SK-MEL-5 (cell line): ENCODE measurements around the gene BCAR3. TPM values are rescaled to one million over a fixed set of nuclear protein-coding genes. Genes with fewer than 3 reads are reported as not detected.

Experiments used
- DNase-seq: peaks from one replicate; pipeline ENCODE4 v3.0.0-alpha.2; 2016; ENCODE audit warnings: low read depth, low spot score
- in situ Hi-C: cut with HindIII; loops from 2 replicates; pipeline ENCODE4 v1.10.0; 2016; ENCODE audit warnings: low sequenced_read_pairs, high pct_unique_total_duplicates, low pct_unique_long_range_greater_than_20kb
- total RNA-seq: library from RNA; depleted of rRNA; stranded (reverse); fragments of >200 nt; shearing (Covaris generic); gene quantifications from 2 replicates; pipeline ENCODE4 v1.2.3, GENCODE V29; 2014

BCAR3 gene
- total RNA-seq, 1 experiment from 2014 or later = 34.5 TPM

- in situ Hi-C loops = no loop called here
- no peak for DNase-seq
These were observed 65.2 kb downstream of the BCAR3 start for GRCh38 chr1:93616221-93616995.

DNA sequence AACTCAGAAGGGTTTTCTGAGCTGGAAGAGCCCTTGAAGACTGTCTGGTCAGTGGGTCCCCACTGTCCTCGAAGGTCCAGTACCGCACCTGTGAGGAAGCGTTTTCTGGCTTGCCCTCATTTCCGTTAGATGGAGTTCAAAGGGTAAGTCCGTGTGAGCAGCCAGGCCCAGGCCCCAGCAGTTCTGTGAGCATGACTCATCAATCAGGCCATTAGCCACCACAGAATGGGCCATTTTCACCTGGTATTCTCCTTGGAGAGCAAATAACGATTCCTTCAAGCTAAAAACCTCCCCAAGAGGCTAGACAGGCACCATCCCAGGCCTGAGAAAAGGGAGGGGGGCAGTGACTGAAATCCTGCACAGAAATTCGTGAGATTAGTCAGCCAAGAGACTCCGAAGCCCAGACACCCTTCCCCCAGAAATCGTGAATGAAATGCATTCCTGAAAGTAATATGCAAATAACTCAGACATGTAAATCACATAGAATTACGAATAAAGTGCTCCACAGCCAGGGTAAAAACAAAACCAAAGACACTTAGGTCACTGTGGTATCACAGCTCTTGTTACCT is 66.0 kb downstream of the BCAR3 start:
- in situ Hi-C loops = no loop called here
- DNase-seq = no peak

DNA sequence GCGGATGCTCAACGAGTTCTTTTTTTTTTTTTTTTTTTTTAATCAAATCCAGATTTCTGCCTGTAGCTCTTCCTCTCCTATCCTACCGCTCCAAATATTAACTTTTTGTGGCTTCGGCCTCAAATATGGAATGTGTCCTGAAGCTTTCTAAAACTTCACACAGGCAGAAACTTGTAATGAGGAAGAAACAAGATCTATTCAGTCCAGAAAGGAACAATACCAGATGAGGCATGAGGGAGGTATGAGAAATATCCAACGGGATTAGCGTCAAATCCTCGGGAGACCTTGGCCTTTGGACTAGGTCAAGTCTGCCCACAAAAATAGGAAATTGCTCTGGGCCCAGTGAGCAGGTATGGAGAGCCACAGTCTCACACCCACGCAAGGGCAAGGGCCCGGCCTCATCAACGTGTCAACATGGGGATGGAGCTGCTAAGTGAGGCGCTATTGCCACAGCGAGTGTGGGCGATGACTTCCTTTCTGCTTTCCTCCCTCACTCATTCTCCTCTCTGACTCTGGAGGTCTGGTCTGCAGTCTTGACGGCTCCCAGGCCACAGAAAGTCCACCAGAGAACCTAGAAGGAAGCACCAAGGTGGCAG is 66.6 kb downstream of the BCAR3 start:
- DNase-seq = no peak
- in situ Hi-C loops = no loop called here

DNA sequence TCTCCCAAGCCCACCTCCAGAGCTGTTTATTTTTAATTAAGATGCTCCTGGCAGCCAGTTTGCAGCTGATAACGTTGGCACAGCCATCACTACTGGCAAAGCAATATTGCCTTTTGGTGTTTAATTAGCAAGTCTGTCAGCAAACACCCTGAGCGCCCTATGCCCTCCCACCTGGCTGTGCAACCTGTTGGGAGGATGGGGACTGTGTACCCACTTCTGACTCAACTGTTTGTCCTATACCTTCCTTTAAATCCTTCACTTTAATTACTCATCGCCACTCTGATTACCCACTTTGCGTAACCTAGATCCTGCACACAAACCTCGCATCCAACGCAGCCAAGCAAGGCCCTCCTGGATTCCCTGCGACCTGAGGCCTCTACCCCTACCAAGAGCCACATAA is 67.1 kb downstream of the BCAR3 start:
- no peak for DNase-seq
- in situ Hi-C loops = no loop called here

- in situ Hi-C loops = no loop called here
- DNase-seq = no peak
These were observed 67.7 kb downstream of the BCAR3 start for GRCh38 chr1:93613898-93614297.

GRCh38 chr1:93612510-93612909 is 69.1 kb downstream of the BCAR3 start:
- no peak for DNase-seq
- in situ Hi-C loops = no loop called here

- DNase-seq = no peak
- in situ Hi-C loops = no loop called here
These were observed 70.0 kb downstream of the BCAR3 start for GRCh38 chr1:93611668-93612067.

DNA sequence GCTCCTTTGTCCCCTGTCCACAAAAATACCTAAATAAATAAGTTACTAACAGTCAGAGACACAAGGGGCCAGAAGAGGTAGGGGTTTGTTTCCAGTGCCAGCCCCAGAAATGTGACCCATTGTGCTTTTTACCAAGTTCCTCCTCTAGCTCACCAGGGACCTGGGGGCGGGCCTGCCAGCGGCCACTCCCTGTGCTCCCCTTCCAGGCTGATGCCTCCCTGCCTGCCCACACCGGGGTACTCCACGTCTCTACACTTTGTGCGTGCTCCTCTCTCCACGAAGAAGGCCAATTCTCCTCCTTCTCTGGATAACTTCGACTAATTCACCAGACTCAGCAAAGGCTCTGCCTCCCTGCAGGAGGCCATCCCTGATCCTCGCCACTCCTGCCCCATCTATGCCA is 72.1 kb downstream of the BCAR3 start:
- DNase-seq = no peak
- in situ Hi-C loops = no loop called here

DNA sequence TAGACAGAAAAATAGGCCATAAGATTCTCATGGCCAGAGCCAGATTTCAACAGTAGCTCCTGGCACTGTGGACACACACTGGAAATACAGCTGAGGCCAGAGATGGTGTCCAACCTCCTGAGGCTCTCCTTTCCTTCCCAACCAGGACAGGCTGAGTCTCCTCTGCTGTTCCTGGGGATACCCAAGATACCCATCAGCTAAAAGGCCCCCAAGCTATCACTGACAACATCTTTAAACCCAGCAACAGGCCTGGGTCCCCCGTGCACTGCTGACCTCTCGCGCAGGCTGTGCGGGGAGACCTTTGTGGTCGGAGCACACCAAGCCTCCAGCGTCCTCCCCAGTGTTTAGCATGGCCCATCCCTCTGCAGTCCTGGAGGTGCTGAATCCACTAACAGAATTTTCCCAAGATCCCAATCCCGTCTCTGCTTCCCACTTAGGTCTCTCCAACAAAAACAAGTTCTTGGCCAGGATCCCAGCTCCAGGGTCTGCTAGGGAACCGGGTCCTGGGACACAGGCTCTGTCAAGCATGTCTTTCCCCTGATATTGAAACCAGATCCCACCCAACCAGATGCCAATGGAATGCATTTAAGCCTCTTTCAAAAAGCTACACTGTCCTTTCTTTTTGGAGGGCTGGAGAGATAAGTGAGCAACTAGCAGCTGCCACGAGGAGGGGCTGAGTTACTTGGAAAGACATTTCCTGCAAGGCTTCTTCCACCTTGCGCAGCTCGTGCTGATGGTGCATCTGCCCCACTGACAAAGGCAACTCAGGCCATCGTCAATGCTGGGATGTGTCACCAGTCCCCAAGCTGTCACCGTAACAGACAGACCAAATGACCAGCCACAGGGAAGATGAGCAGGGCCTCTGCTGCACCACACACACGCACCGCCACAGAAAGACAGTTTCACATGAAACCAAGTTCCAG is 73.2 kb downstream of the BCAR3 start:
- in situ Hi-C loops = no loop called here

DNA sequence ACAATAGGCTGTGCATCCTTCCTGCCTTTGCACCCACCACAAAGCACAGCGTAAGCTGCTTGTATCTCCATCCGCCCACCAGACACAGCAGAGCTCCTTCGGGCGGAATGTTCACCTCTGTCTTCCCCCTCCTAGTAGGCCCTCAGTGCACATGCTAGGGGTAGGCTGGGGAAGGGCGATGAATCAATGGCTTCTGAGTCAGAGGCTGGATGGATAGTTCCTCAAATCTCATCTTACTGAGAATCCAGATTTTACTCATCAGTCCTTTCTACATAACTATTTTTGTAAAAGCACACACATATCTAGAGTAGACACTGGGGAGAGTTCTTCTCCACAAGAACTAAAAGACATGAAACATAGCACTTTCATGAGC is 73.8 kb downstream of the BCAR3 start:
- in situ Hi-C loops = no loop called here
- DNase-seq = no peak

More for the DNA sequence above, 73.2 kb downstream of the BCAR3 start:
- DNase-seq = no peak

DNA sequence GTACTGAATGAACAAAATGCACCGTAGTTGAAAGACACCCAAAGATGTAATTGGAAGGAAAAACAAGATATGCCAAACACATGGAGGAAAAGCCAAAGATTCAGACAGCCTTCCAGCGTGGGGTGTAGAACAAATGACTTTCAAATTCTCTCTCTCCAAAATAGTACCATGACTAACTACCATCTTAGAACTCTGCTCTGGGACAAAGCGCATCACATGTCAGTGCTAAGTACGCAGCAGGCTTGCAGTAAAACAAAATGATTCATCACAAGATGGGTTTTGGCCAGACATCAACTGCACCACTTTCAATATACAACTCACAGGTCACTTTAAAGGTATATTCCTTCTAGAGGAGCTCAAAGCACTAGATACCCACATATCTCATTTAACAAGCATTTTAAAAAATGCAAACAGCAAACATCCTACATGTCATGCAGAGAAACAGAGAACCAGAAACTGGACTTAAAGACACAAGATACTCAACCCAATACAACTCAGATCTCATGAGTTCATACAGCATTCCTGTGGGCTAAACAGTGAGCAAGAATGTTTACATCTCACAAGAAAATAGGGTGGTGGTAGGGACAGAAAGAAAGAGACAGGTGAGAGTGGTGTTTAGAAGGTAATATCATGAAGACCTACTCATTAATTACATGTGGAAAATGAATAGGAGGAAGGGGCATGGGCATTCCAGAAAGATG is 75.7 kb downstream of the BCAR3 start:
- DNase-seq = peak; percentile 54
- in situ Hi-C loops = no loop called here

GRCh38 chr1:93605026-93605568 is 76.5 kb downstream of the BCAR3 start:
- in situ Hi-C loops = no loop called here
- no peak for DNase-seq

- in situ Hi-C loops = no loop called here
These were observed 77.2 kb downstream of the BCAR3 start for GRCh38 chr1:93604411-93604810.

DNA sequence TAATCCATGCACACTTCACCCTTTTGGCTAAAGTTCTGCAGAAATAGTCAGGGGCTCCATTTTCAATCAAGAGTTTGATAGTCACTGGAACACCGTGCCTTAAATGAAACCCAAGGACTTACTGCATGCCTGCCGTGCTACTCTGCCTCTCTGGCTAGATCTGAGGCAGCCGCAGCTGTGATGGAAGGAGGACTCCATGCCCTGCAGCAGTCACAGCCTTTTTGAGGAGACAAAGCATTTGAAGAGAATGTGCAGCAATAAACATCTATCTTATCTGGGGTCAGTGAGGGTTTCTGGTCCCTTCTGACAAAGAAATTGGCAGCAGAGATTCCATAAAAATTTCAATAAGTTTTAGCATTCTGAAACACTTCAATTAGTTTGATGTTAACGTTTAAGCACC is 78.0 kb downstream of the BCAR3 start:
- in situ Hi-C loops = no loop called here

More at GRCh38 chr1:93604411-93604810, 77.2 kb downstream of the BCAR3 start:
- no peak for DNase-seq

DNA sequence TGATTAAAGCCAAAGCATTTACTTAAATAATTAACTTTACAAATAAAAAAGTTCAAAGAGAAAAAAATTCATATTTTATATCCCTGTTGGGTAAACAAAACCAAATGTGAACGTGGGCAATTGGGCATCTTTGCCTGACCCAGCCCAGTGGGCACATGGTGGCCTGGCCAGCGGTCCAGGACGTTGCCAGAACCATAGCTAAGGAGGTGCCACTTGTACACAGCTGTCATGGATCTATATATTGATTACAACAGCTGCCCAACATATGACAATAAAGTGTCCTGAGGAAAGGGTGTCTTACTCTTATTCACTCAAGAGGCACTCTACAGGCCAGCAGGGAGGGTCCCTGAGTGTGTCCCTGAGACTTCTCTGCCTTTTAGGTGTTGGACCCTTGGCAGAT is 78.5 kb downstream of the BCAR3 start:
- in situ Hi-C loops = no loop called here
- DNase-seq = no peak

More for the DNA sequence above, 78.0 kb downstream of the BCAR3 start:
- no peak for DNase-seq

DNA sequence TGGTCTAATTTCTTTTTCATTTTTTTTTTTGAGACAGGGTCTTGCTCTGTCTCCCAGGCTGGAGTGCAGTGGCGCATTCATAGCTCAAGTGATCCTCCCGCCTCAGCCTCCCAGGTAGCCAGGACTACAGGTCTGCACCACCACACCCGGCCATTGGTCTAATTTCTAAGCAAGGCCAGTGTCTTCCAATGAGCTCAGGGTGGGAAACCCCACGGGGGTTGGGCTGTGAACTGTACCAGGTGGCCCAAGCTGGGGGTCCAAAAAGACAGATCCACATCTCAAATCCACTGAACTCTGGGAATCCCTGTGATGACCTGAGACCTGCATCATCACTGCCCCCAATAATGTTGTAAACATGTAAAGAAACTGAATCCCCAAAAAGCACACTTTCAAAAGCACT is 79.5 kb downstream of the BCAR3 start:
- in situ Hi-C loops = no loop called here
- DNase-seq = no peak

GRCh38 chr1:93601686-93602085 is 80.0 kb downstream of the BCAR3 start:
- in situ Hi-C loops = no loop called here
- peak; percentile 61 for DNase-seq
